HG03354 (cell line): ENCODE results near the gene LGR4.
"Not testable (repeated sequence)": the region's sequence is repeated elsewhere in the genome, so short reads cannot be mapped to it uniquely, and the experiment has no call there.

Experiments
- ATAC-seq: cut with Tn5 transposase; IDR thresholded peaks from one replicate; pipeline ENCODE4 v1.9.1; 2021; ENCODE audit warnings: mild to moderate bottlenecking; ENCODE audit not compliant: unreplicated experiment, poor library complexity, severe bottlenecking

The LGR4 gene

GRCh38 chr11:27462543-27462942, 10.0 kb downstream of the LGR4 start:
- ATAC-seq = no peak

GRCh38 chr11:27460158-27460978, 12.2 kb downstream of the LGR4 start:
- ATAC-seq = no peak

- no peak for ATAC-seq
Observed at GRCh38 chr11:27459191-27459590, 13.4 kb downstream of the LGR4 start.

- ATAC-seq = no peak
Observed at GRCh38 chr11:27458182-27458581, 14.4 kb downstream of the LGR4 start.

- ATAC-seq = no peak
Observed at GRCh38 chr11:27456795-27457329, 15.7 kb downstream of the LGR4 start.

GRCh38 chr11:27456140-27456794, 16.3 kb downstream of the LGR4 start:
- ATAC-seq = no peak

GRCh38 chr11:27455667-27456066, 16.9 kb downstream of the LGR4 start:
- no peak for ATAC-seq

GRCh38 chr11:27453701-27454100, 18.9 kb downstream of the LGR4 start:
- ATAC-seq = no peak

- no peak for ATAC-seq
Observed at GRCh38 chr11:27452147-27452546, 20.4 kb downstream of the LGR4 start.

GRCh38 chr11:27451244-27451965, 21.2 kb downstream of the LGR4 start:
- ATAC-seq = no peak

- not testable (repeated sequence) for ATAC-seq
Observed at GRCh38 chr11:27448184-27448540, 24.4 kb downstream of the LGR4 start.

GRCh38 chr11:27447288-27448183, 25.1 kb downstream of the LGR4 start:
- no peak for ATAC-seq

GRCh38 chr11:27445625-27446024, 27.0 kb downstream of the LGR4 start:
- no peak for ATAC-seq

- no peak for ATAC-seq
Observed at GRCh38 chr11:27444801-27445215, 27.8 kb downstream of the LGR4 start.

- no peak for ATAC-seq
Observed at GRCh38 chr11:27443746-27444507, 28.7 kb downstream of the LGR4 start.

- no peak for ATAC-seq
Observed at GRCh38 chr11:27443227-27443626, 29.4 kb downstream of the LGR4 start.

GRCh38 chr11:27440090-27440489, 32.5 kb downstream of the LGR4 start:
- no peak for ATAC-seq

- no peak for ATAC-seq
Observed at GRCh38 chr11:27438595-27438981, 34.0 kb downstream of the LGR4 start.
